GM12874 (cell line): ENCODE results near the gene S1PR5.

ENCODE experiments used
- TF ChIP-seq, protein P1 (sequence below): IDR thresholded peaks from 2 replicates; pipeline ENCODE4 v1.5.1; 2011; ENCODE audit warnings: low read depth, mild to moderate bottlenecking, control low read depth, low read length, moderate library complexity; ENCODE audit not compliant: insufficient read depth

The S1PR5 gene

DNA sequence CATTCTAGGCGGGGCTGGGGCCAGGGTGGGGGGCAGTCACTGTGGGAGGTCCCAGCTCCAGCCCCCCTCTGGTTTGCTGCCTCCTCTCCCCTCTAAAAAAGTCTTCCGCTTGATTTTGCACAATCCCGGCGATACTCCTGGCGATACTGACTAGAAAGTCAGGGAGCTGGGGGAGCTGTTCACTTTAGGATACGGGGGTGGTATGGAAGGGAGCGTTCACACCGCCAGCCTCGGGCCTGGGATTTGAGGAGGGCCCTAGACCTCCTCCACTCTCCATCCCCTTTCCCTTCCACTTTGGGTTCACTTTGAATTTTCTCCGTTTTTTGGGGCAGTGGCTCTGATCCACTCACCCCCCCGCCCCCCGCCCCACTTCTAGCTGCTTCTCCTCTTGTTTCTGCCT is 49.1 kb downstream of the S1PR5 start:
- TF ChIP-seq, protein P1, sequence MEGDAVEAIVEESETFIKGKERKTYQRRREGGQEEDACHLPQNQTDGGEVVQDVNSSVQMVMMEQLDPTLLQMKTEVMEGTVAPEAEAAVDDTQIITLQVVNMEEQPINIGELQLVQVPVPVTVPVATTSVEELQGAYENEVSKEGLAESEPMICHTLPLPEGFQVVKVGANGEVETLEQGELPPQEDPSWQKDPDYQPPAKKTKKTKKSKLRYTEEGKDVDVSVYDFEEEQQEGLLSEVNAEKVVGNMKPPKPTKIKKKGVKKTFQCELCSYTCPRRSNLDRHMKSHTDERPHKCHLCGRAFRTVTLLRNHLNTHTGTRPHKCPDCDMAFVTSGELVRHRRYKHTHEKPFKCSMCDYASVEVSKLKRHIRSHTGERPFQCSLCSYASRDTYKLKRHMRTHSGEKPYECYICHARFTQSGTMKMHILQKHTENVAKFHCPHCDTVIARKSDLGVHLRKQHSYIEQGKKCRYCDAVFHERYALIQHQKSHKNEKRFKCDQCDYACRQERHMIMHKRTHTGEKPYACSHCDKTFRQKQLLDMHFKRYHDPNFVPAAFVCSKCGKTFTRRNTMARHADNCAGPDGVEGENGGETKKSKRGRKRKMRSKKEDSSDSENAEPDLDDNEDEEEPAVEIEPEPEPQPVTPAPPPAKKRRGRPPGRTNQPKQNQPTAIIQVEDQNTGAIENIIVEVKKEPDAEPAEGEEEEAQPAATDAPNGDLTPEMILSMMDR, result no peak

DNA sequence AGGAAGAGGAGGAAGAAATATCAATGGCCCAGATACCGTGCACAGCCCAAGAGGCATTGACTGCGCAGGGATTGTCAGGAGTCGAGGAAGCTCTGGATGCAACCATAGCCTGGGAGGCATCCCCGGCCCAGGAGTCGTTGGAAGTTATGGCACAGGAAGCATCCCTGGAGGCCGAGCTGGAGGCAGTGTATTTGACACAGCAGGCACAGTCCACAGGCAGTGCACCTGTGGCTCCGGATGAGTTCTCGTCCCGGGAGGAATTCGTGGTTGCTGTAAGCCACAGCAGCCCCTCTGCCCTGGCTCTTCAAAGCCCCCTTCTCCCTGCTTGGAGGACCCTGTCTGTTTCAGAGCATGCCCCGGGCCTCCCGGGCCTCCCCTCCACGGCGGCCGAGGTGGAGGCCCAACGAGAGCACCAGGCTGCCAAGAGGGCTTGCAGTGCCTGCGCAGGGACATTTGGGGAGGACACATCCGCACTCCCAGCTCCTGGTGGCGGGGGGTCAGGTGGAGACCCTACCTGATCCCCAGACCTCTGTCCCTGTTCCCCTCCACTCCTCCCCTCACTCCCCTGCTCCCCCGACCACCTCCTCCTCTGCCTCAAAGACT is 50.0 kb downstream of the S1PR5 start:
- TF ChIP-seq, protein P1, result no peak

DNA sequence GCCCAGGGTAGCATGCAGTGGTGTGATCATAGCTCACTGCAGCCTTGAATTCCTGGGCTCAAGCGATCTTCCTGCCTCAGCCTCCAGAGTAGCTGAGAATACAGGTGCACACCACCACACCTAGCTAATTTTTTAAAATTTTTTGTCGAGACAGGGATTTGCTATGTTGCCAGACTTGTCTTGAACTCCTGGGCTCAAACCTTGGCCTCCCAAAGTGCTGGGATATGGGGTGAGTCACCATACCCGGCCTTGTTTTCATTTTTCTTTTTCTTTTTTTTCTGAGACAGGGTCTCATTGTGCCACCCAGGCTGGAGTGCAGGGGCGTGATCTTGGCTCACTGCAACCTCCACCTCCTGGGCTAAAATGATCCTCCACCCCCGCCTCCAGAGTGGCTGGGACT is 52.8 kb downstream of the S1PR5 start:
- TF ChIP-seq, protein P1, result no peak
